CD1c-positive myeloid dendritic cell (primary cell): Measurements from ENCODE around the gene HS3ST3A1.

Source experiments
- DNase-seq: peaks from one replicate; pipeline ENCODE4 v3.0.0-alpha.2; 2016; ENCODE audit errors: extremely low spot score

Gene HS3ST3A1

GRCh38 chr17:13491916-13492736 is 109.6 kb downstream of the HS3ST3A1 start:
- DNase-seq: no peak

- DNase-seq: no peak
Observed at GRCh38 chr17:13491491-13491890, 110.2 kb downstream of the HS3ST3A1 start.

- DNase-seq: no peak
Observed at GRCh38 chr17:13490906-13491482, 110.7 kb downstream of the HS3ST3A1 start.

DNA sequence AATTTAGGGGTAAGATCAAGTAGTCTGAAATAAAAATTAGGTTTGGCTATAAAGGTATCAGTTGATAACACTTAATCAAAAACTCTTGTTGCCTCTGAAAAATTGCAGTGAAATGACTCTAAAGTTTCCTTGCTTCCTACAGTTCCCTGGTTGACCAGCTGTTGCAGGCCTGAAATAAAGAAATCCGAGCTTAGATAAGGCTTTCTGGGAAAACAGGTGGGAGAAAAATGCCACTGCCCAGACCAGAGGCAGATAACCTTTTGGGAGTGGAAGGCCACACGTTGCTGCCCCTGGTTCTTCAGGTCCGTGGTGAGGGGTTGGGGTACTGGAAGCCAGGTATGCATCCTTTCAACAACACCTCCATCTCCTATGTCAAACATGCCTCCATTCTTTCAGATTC is 111.3 kb downstream of the HS3ST3A1 start:
- no peak for DNase-seq

DNA sequence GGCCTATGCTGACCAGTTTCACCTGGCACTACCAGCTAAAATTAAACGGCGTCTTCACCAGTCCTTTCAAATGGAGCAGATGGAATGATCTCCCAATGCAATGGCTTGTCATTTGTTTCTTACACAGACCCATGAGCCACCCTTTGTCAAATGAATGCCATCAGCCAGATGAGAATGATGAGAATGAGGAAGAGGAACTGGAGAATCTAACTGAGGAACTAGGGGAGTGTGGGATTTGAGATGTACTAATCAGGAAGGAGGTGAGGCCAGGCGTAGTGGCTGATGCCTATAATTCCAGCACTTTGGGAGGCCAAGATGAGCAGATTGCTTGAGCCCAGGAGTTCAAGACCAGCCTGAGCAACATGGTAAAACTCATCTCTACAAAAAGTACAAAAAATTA is 116.4 kb downstream of the HS3ST3A1 start:
- peak; percentile 13 for DNase-seq

DNA sequence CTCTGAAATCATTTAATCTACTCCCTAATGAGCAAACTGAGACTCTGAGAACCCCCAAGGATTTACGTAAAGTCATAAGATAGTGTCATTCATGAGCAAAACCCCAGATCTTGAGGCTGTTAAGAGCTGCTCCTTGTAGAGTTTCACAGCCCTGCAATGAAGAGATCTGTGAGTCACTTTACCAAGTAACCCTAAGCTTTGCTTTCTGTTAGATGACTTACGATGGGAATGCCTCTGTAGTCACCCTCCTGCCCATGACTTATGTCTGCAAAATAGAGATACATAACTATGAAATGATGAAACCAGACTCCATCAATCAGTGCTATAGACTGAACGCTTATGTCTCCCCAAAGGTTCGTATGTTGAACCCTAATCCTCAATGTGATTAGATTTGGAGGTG is 117.7 kb downstream of the HS3ST3A1 start:
- no peak for DNase-seq

- no peak for DNase-seq
Observed at GRCh38 chr17:13480877-13481276, 120.9 kb downstream of the HS3ST3A1 start.

DNA sequence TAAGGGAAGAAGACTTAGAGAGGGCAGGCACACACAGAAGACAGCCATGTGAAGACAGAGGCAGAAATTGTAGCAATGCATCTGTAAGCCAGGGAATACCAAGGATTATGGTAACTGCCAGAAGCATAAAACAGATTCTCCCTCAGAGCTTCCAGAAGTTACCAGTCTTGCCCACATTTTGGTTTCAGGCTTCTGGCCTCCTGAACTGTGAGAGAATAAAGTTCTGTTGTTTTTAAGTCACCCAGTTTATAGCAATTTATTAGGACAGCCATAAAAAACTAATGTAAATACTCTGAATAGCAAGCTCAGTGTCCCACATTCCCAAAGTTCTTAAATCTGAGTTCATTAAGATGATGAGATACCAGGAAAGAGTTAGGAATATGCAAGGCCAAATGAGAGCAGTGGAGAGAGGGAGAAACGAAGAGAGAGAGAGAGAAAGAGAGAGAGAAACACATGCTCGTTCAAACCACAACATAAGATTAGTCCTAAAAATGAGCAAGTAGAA is 123.4 kb downstream of the HS3ST3A1 start:
- no peak for DNase-seq

- DNase-seq: no peak
Observed at GRCh38 chr17:13477180-13477611, 124.5 kb downstream of the HS3ST3A1 start.

DNA sequence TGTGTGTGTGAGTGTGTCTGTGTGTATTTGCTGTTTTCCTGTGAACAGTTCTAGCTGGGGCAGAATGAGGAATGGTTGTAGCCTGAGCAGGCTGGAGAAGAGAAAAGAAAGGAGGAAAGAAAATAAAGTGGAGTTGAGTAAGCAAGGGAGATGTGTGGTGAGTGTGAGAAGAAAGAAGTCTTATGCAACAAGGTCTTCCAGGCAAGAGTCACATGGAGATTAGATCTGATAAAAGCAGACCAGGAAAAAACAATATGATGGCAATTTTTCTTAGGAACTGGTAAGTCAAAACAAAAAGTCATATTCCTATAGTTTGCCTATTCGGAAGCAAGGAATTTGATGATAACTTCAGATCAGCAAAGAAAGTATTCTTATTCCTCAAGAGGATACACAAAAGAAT is 125.0 kb downstream of the HS3ST3A1 start:
- no peak for DNase-seq

DNA sequence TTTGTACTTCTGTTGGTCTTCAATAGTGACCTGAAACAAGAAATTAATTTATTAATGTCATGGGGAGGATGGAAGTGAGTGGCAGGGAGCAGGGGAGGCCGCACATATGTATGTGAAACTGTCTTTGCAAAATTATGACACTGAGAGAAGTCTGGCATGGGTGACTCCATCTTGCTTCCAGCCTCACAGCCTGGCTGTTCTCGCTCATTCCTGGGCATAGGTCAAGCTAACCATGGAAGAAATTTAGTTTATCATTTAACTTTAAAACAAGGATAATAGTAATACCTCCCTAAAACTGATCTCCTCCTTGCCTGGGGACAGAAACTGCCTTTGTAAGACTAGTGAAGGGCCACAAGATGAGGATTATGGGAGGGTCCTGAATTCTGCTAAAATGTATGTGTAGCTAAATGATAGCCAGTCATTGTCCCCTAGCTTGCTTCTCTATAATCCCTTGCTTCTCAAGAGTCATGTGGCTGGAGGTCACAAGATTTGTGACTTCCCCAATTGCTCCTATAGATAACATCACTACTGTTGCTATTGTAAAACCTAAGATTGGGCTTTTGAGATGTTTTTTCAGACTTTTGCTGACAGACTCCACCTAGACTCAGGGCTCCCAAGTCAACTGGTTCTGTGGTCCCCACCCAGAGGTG is 126.0 kb downstream of the HS3ST3A1 start:
- no peak for DNase-seq

GRCh38 chr17:13474073-13474800 is 127.5 kb downstream of the HS3ST3A1 start:
- no peak for DNase-seq

DNA sequence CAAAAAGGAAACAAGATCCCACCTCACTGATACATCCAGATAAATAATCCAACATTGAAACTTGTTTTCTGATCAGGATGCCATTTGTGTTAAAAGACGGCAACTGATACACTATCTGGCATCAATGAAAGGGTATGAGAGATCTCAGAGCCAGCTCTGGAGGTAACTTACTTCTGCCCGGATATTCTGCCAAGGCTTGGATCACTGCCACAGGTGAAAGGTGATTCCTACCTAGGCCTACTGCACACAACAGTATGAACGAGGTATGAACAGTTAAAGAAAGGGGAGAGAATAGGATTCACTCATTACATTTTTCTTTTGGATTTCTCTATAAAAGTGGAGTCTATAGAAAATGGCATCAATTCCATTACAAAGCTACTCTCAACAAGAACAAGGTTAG is 136.1 kb downstream of the HS3ST3A1 start:
- DNase-seq: no peak

DNA sequence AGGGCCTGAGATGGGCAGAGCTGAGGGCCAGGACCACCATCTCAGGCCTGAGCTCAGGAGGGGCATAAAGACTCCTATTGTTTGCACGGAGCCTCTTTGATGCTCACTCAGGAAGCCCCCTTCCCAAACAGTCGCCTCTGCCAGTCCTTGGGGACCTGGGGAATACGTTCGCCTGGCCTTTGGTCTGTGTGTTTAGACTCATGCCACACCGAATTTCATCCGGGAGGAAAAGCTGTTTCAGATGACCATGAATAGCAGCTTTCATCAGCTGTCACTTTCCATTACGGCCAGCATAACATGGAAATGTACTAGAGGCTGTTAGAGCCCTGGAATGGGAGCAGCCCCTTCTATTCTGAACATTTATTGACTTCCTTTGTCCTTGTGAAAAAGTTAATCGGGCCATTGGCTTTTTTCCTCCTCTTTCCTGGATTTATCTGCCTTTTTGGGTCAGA is 139.0 kb downstream of the HS3ST3A1 start:
- DNase-seq: no peak

GRCh38 chr17:13462146-13462545 is 139.6 kb downstream of the HS3ST3A1 start:
- no peak for DNase-seq

- DNase-seq: no peak
Observed at GRCh38 chr17:13460261-13461000, 141.3 kb downstream of the HS3ST3A1 start.

- no peak for DNase-seq
Observed at GRCh38 chr17:13457783-13458182, 143.9 kb downstream of the HS3ST3A1 start.
